Endothelial cell of umbilical vein (primary cell): ENCODE results near the gene CYP20A1. TPM values are rescaled to one million over a fixed set of nuclear protein-coding genes. Genes with fewer than 3 reads are reported as not detected.

Experiments
- BruUV-seq: library from RNA; stranded (reverse); fragments of 400-500 nt; replicated peaks from 2 replicates; lab custom pipeline; 2021; lab: Mats Ljungman, UMichigan
- CTCF ChIA-PET: fragments of 300-600, 350-600 bp; sonication (Branson Sonifier 250); formaldehyde crosslinking; loops from one replicate; lab custom pipeline; 2021; ENCODE audit warnings: antibody characterized with exemption, inconsistent platforms; lab: Charles Lee
- POLR2A ChIA-PET: fragments of 300-600, 350-600 bp; sonication (Branson Sonifier 250); formaldehyde crosslinking; loops from one replicate; lab custom pipeline; 2021; ENCODE audit warnings: antibody characterized with exemption, inconsistent platforms; lab: Charles Lee
- DNase-seq: peaks from one replicate; pipeline ENCODE4 v3.0.0-alpha.2; 2011; ENCODE audit warnings: low read depth, low spot score
- FAIRE-seq: peaks from 2 replicates; lab custom pipeline; 2011; peaks lifted over from hg19 to GRCh38; lab: Jason Lieb, UNC
- H2AFZ ChIP-seq: 2 replicates; pipeline ENCODE4 v1.6.0; 2012; ENCODE audit warnings: low read depth, low read length, control low read depth, inconsistent platforms
- H3K27ac ChIP-seq: 2 replicates; pipeline ENCODE4 v1.5.1; 2011; ENCODE audit warnings: low read depth, mild to moderate bottlenecking, control low read depth, low read length, moderate library complexity; ENCODE audit not compliant: insufficient read depth
- H3K27me3 ChIP-seq, 2 experiments: 2 replicates each; pipeline versions ENCODE4 v1.6.0 to v1.6.1; 2011; ENCODE audit warnings: low read length in 2 of 2, mixed read lengths in 1 of 2; ENCODE audit not compliant: control insufficient read depth in 2 of 2, insufficient read depth in 2 of 2
- H3K36me3 ChIP-seq, 2 experiments: 2 replicates in 1 of 2; 3 replicates in 1 of 2; pipeline ENCODE4 v1.5.1; 2011; ENCODE audit warnings: low read length in 2 of 2, mild to moderate bottlenecking in 1 of 2, moderate library complexity in 1 of 2; ENCODE audit not compliant: control insufficient read depth in 2 of 2, insufficient read depth in 2 of 2; ENCODE audit errors: extremely low read depth in 1 of 2
- H3K4me1 ChIP-seq: 3 replicates; pipeline ENCODE4 v1.5.1; 2011; ENCODE audit warnings: mild to moderate bottlenecking, low read length; ENCODE audit not compliant: control insufficient read depth, insufficient read depth; ENCODE audit errors: extremely low read depth
- H3K4me2 ChIP-seq: 2 replicates; pipeline ENCODE4 v1.6.1; 2011; ENCODE audit warnings: low read length, control low read depth, mixed read lengths; ENCODE audit not compliant: insufficient read depth
- H3K4me3 ChIP-seq, 3 experiments: fragments of 200-600 bp in 1 of 3; sonication (generic), shearing (Covaris generic) in 1 of 3; replicated peaks in 1 of 3; 2 replicates each; pipeline ENCODE4 v1.5.1; 2011 to 2016; ENCODE audit warnings: control low read depth in 3 of 3, low read length in 3 of 3, mild to moderate bottlenecking in 2 of 3, inconsistent platforms in 1 of 3, low read depth in 1 of 3, moderate library complexity in 1 of 3; ENCODE audit not compliant: insufficient read depth in 1 of 3
- H3K79me2 ChIP-seq: 2 replicates; pipeline ENCODE4 v1.6.0; 2012; ENCODE audit warnings: low read length, inconsistent platforms; ENCODE audit not compliant: control insufficient read depth, insufficient read depth
- H3K9ac ChIP-seq: replicated peaks from 2 replicates; pipeline ENCODE3; 2011; ENCODE audit warnings: low read length, control low read depth; ENCODE audit not compliant: insufficient read depth; ENCODE audit errors: extremely low read depth
- H3K9me1 ChIP-seq: replicated peaks from 3 replicates; pipeline ENCODE4 v1.6.0; 2011; ENCODE audit warnings: mild to moderate bottlenecking, low read length; ENCODE audit not compliant: control insufficient read depth, insufficient read depth; ENCODE audit errors: extremely low read depth
- H3K9me3 ChIP-seq: replicated peaks from 2 replicates; pipeline ENCODE4 v1.5.1; 2012; ENCODE audit warnings: low read length, inconsistent platforms; ENCODE audit not compliant: control insufficient read depth, insufficient read depth
- H4K20me1 ChIP-seq: replicated peaks from 2 replicates; pipeline ENCODE3; 2011; ENCODE audit warnings: mild to moderate bottlenecking, low read length; ENCODE audit not compliant: control insufficient read depth, insufficient read depth; ENCODE audit errors: extremely low read depth
- EZH2 ChIP-seq: IDR thresholded peaks from 2 replicates; pipeline ENCODE4 v1.6.1; 2012; ENCODE audit warnings: borderline replicate concordance, low read depth, mild to moderate bottlenecking, moderate library complexity, low read length, inconsistent platforms; ENCODE audit not compliant: severe bottlenecking
- FOS ChIP-seq: IDR thresholded peaks from 2 replicates; pipeline ENCODE4 v1.6.1; 2011; ENCODE audit warnings: mild to moderate bottlenecking, low read length, moderate library complexity, borderline replicate concordance; ENCODE audit not compliant: insufficient read depth
- GATA2 ChIP-seq: IDR thresholded peaks from 2 replicates; pipeline ENCODE4 v1.7.0; 2011; ENCODE audit warnings: low read depth, mild to moderate bottlenecking, moderate library complexity, mixed read lengths, low read length; ENCODE audit not compliant: insufficient read length, insufficient read depth
- JUN ChIP-seq: IDR thresholded peaks from 2 replicates; pipeline ENCODE4 v1.6.1; 2011; ENCODE audit warnings: borderline replicate concordance, low read depth; ENCODE audit not compliant: insufficient read length, insufficient read depth
- MAX ChIP-seq: IDR thresholded peaks from 2 replicates; pipeline ENCODE4 v1.6.1; 2011; ENCODE audit not compliant: insufficient read depth, insufficient read length
- MYC ChIP-seq: IDR thresholded peaks from one replicate; pipeline ENCODE4 v1.6.1; 2011; ENCODE audit warnings: mild to moderate bottlenecking, low read depth, low read length
- POLR2A ChIP-seq: IDR thresholded peaks from 2 replicates; pipeline ENCODE4 v1.6.1; 2012; ENCODE audit warnings: low read depth, mild to moderate bottlenecking, control low read depth, low read length
- POLR2AphosphoS5 ChIP-seq: IDR thresholded peaks from 2 replicates; pipeline ENCODE4 v1.6.1; 2012; ENCODE audit warnings: low read depth, mild to moderate bottlenecking, control low read depth, low read length, moderate library complexity; ENCODE audit not compliant: insufficient read depth
- dilution Hi-C: fragments of 300-500 bp; cut with MboI; formaldehyde crosslinking; loops from one replicate; pipeline ENCODE4 v1.15.0; 2019; ENCODE audit warnings: low sequenced_read_pairs; ENCODE audit not compliant: extremely low pct_ligation_motif_present
- intact Hi-C: fragments of 100-400 bp; cut with micrococcal nuclease; formaldehyde crosslinking; loops from one replicate; pipeline ENCODE4 v1.10.0; 2022
- polyA plus RNA-seq, 4 experiments: library from polyadenylated mRNA; depleted of rRNA in 3 of 4; stranded (reverse) in 3 of 4; unstranded in 1 of 4; fragments of >200 nt; gene quantifications; 2 replicates each; pipeline versions ENCODE4 v1.2.1 to v1.2.3, GENCODE V29; 2011 to 2012; ENCODE audit warnings: missing spikeins in 1 of 4
- total RNA-seq: library from RNA; stranded (reverse); gene quantifications from 2 replicates; pipeline ENCODE4 v1.2.3, GENCODE V29; 2021
- TF ChIP-seq, protein P1 (sequence below), 2 donors: IDR thresholded peaks; 1 replicate in 1 of 2; 2 replicates in 1 of 2; pipeline ENCODE4 v1.5.1; 2011; ENCODE audit warnings: low read length in 2 of 2, mild to moderate bottlenecking in 2 of 2, moderate library complexity in 2 of 2, control low read depth in 1 of 2, inconsistent platforms in 1 of 2, low read depth in 1 of 2; ENCODE audit not compliant: insufficient read depth in 1 of 2; ENCODE audit errors: extremely low read depth in 1 of 2

CYP20A1 gene
- total and polyA plus RNA-seq, 2 donors (not counting 3 experiments of a cell fraction or from before 2014, with no cell fraction given) = 9.6 to 26.5 TPM

- BruUV-seq = no TSS peak
- peak within 1 kb of the TSS; percentile 91 for H2AFZ ChIP-seq
- no peaks in the 10 kb centered on the region for H3K9me1 ChIP-seq
- H3K4me2 ChIP-seq = peak within 1 kb of the TSS; percentile 98
- H3K36me3 ChIP-seq = no peaks in the 10 kb centered on the region
- POLR2A ChIA-PET = no interaction called here
- intact Hi-C loops = loop anchor here (1.0 to 10.0 kb wide), 8 partner anchors 13 to 484 kb away; partner anchors contain the start of genes CARF, CYP20A1 and WDR12
- H3K9ac ChIP-seq = peak within 1 kb of the TSS; percentile 97
- no peaks in the 10 kb centered on the region for H3K9me3 ChIP-seq
- H3K4me1 ChIP-seq = peaks cover 19% of the 10 kb centered on the region
- dilution Hi-C loops = no loop called here
- H3K79me2 ChIP-seq = peaks cover 45% of the 10 kb centered on the region
- peak; percentile 81 for TF ChIP-seq POLR2A
- no peak for TF ChIP-seq JUN
- TF ChIP-seq POLR2AphosphoS5 = peak; percentile 91
- H3K27ac ChIP-seq = peak within 1 kb of the TSS; percentile 79
- DNase-seq (peak; percentile 81), FAIRE-seq (no peak)
- H4K20me1 ChIP-seq = no peaks in the 10 kb centered on the region
- H3K27me3 ChIP-seq = no peaks in the 10 kb centered on the region
- H3K4me3 ChIP-seq = peak within 1 kb of the TSS; percentile 97 to 100 (median 99)
- CTCF ChIA-PET = interaction anchor here (0.8 kb wide), 2 partner anchors 47 to 487 kb away, joined by 3 read pairs; no protein-coding TSS in a partner anchor
Observed at GRCh38 chr2:203327901-203328759, 89.3 kb downstream of the CYP20A1 start, which contains the start of gene ABI2. ABI2 (plus strand) TSS chr2:203328394; CDS start chr2:203328515, 121 bp downstream.

DNA sequence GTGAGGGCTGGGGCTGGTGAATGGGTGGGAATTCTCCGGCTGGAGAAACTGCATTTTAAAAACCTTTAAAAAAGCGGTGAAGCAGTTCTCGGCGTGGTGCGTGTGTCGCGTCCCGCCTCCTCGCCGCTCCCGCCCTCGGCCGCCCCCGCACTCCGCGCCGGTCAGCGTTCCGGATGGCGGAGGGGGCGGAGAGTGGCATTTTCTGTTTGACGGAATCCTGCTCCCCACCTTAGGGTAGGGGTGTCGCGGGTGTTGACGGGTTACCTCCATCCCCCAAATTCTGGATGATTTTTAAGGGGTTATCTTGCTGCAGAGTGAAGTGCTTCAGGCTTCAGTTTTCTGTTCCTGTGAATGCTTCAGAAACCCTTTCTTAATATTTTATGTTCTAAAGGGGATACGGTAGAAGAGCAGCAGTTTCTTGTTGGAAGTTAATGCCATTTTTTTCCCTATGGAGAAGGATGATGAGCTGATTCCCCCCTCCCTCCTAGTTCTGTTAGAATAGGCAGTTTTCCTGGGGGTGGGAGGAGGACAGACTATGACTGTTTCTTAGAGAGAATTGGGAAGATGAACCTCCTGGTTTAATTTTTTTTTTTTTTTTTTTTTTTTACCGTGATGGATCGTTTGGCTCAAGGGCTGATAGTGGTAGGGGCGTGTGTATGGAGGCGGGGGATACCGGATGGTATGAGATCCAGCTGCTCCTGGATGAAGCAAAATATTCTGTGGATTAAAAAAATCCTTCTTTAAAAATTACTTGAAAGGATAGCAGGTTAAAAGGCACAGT is 90.1 kb downstream of the CYP20A1 start:
- POLR2A ChIA-PET = interaction anchor here (0.7 kb wide), 1 partner anchor 106 kb away, joined by 8 read pairs; no protein-coding TSS in a partner anchor

More for the DNA sequence above, 90.1 kb downstream of the CYP20A1 start:
- intact Hi-C loops = loop anchor here (1.0 to 10.0 kb wide), 7 partner anchors 12 to 483 kb away; partner anchors contain the start of genes CARF and WDR12
- Histone ChIP-seq H3K4me2 (peak overlapping the region; percentile 98), H2AFZ (peak overlapping the region; percentile 91), H3K9me3 (no peaks in the 10 kb centered on the region), H3K4me1 (peaks cover 19% of the 10 kb centered on the region), H3K9ac (peak overlapping the region; percentile 97), H3K9me1 (no peaks in the 10 kb centered on the region), H3K36me3 (no peaks in the 10 kb centered on the region), H4K20me1 (no peaks in the 10 kb centered on the region), H3K27ac (peak overlapping the region; percentile 79), H3K27me3 (no peaks in the 10 kb centered on the region), H3K79me2 (peaks cover 53% of the 10 kb centered on the region), H3K4me3 (peak overlapping the region; percentile 97 to 100 (median 99))
- no TSS peak for BruUV-seq
- CTCF ChIA-PET = interaction anchor here (0.8 to 1.0 kb wide), 3 partner anchors 12 to 486 kb away, joined by 3 read pairs; no protein-coding TSS in a partner anchor
- dilution Hi-C loops = no loop called here
- DNase-seq (peak; percentile 62), FAIRE-seq (peak; percentile 12)
- TF ChIP-seq MYC (no peak), JUN (no peak), EZH2 (no peak), MAX (peak; percentile 21), FOS (no peak), POLR2A (no peak), GATA2 (no peak), POLR2AphosphoS5 (peak; percentile 14)
- TF ChIP-seq, protein P1, sequence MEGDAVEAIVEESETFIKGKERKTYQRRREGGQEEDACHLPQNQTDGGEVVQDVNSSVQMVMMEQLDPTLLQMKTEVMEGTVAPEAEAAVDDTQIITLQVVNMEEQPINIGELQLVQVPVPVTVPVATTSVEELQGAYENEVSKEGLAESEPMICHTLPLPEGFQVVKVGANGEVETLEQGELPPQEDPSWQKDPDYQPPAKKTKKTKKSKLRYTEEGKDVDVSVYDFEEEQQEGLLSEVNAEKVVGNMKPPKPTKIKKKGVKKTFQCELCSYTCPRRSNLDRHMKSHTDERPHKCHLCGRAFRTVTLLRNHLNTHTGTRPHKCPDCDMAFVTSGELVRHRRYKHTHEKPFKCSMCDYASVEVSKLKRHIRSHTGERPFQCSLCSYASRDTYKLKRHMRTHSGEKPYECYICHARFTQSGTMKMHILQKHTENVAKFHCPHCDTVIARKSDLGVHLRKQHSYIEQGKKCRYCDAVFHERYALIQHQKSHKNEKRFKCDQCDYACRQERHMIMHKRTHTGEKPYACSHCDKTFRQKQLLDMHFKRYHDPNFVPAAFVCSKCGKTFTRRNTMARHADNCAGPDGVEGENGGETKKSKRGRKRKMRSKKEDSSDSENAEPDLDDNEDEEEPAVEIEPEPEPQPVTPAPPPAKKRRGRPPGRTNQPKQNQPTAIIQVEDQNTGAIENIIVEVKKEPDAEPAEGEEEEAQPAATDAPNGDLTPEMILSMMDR (IDR thresholded peaks at IDR 0.05; ENCODE audit: extremely low read depth in 1 of 2, insufficient read depth in 1 of 2, low read depth in 1 of 2, low read length in 2 of 2) = no peak
